8988T (cell line): ENCODE results near the gene DENND5A.
"Not testable (repeated sequence)": the region's sequence is repeated elsewhere in the genome, so short reads cannot be mapped to it uniquely, and the experiment has no call there.

ENCODE experiments used
- DNase-seq: peaks from one replicate; pipeline ENCODE4 v3.0.0; 2011

DENND5A gene

DNA sequence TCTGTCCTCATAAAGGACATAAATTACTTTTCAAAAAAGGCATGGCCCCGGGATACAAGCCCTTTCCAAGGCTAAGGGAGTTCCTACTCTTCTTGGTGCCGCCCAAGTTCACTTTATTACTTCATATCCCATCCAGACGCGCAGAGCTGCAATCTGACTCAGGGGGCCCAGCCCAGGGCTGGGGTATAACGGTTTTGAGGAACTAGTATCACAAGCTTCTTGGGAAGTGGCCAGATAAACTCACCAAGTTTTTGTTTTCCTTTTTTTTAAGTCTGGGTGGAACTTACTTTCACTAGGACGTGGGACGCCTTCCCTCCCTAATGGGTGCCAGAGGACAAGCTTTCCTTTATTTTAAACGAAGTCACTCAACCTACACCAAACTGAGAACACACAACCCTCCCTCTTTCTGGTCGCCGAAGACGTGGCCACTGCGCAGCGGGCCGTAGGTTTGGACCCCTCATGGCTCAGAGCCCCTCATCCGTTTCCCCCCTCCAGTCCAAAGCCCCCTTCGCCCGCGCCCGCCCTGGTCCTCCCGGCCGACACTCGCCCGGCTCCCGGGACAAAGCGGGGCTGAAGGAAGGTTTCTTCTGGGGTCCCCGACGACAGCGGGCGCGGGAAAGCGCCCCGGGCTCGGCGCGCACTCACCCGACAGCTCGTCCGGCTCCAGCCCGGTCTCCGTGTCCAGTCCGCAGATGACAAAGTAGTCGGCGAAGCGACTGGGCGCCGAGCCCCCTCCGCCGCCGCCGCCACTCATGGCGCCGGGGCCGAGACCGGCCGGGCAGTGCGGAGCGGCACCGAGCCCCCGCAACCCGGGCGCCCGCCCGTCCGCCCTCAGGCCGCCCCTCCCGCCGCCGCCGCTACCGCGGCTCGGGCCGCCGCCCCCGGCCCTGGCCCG is 587 bp downstream of the DENND5A start:
- DNase-seq, result peak; percentile 47

DNA sequence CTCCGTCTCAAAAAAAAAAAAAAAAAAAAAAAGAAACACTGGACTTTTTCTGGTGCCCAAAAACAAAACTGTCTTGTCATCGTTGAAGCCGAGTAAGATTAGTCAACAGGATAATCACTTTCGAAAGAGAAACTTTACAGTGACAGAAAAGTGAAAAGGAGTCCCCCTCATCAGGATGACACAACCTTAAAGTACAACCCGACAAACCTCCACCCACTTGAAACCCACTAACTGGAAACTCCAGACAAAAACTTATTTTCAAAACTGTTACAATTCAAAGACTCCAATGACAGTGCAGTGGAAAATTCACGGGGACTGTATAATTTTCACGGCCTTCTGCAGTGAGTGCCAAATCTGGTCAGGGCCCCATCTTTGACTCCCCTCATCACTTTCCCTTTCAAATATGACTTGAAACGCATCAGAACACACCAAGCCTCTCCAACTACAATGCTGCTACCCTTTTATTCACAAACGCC is 1.3 kb downstream of the DENND5A start:
- DNase-seq, result peak; percentile 21

DNA sequence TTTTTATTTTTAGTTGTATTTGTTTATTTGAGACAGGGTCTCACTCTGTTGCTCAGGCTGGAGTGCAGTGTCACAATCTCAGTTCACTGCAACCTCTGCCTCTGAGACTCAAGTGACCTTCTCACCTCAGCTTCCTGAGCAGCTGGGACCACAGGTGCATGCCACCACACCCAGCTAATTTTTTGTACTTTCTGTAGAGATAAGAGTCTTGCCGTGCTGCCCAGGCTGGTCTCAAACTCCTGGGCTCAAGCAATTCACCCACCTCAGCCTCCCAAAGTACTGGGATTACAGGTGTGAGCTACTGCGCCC is 4.4 kb downstream of the DENND5A start:
- not testable (repeated sequence) for DNase-seq

DNA sequence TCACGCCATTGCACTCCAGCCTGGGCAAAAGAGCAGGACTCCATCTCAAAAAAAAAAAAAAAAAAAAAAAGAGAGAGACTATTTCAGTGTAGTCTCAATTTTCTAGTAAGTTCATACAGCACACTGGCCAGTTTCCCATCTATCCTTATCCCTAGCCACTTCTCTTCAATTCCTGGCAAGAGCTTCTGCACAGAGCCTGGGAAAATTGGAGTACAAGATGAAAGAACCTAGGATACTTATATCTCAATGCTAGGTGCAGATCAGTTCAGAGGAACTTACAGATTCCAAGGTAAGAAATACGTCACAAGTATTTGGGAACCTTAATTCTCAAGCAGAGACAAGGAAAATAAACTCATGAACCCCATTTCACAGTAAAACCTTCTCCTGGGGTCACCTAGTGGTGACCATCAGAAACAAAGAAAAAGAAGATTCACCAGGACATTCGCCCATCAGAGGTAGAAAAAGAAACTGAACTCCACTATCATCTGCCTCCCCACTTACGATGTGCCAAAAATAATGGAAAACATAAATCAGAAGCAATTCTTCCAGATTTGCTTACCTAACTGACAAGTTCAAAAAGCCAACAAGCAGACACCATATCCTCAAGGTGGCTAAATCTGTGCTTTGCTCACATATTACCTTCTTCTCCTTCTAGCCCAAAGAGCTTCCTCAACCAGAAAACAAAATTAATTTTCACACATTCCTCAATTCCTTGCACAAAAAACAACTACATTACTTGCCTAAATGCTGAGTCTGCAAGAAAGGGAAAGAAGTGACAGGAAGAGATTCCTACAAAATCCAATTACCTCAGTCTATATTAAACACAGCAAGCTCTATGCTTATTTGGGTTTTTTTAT is 4.9 kb downstream of the DENND5A start:
- DNase-seq, result no peak

DNA sequence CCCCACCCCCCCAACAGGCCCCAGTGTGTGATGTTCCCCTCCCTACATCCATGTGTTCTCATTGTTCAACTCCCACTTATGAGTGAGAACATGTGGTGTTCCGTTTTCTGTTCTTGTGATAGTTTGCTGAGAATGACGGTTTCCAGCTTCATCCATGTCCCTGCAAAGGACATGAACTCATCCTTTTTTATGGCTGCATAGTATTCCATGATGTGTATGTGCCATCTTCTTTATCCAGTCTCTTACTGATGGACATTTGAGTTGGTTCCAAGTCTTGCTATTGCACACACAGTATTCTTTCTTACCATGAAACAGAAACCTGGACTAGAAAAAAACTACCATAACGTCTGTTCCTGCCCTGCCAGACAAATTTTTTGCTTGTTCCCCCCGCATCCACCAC is 6.9 kb downstream of the DENND5A start:
- DNase-seq, result not testable (repeated sequence)

DNA sequence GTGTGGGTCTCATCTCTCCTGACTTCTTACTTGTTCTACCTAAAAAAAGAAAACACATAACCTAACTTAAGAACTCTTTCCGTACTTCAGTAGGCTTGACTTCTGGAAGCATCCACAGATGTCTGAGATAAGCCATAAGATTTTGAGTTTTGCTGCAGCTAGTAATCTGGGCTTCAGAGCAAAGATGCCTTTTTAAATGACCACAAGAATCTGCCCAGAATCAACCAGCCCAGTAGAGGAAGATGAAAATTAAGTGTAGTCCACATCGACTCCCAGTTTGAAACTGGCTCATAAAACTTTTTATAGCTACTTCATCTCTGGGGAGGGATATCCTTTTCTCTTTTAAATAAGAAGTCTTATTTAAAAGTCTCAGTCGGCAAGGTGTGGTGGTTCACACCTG is 10.7 kb downstream of the DENND5A start:
- no peak for DNase-seq

DNA sequence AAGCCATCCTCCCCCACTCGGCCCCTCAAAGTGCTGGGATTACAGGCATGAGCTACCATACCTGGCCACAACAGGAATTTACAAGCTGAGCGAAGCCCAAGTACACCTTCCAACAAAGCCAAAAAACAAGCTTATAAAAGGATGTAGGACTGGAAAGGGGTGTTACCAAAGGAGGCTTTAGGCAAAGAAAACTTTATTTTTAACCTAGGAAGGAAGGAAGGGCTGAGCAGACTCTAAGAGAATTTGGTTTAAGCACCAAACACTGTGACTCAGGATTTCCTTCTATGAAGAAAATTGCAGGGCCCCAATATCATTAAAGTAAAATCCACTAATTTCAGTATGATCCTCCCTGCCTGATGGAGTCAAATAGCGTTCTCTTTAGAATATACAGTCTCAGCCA is 12.1 kb downstream of the DENND5A start:
- no peak for DNase-seq

DNA sequence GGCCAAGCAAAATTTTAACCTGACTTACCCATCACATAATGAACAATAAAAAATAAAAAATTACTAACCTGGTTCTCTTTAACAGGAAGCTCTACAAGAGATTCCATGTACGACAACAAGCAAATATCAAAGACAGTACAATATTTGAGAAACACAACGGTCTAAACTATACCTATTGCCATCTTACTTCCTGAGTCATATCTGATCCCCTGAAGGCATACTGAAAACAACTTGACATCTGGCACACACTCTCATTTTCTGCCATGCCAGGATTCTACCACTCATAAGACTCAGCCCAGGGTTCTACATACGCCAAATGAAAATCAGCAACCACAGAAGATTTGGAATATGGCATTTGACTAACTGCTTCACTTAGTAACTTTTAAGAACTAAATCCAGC is 13.8 kb downstream of the DENND5A start:
- DNase-seq, result no peak

DNA sequence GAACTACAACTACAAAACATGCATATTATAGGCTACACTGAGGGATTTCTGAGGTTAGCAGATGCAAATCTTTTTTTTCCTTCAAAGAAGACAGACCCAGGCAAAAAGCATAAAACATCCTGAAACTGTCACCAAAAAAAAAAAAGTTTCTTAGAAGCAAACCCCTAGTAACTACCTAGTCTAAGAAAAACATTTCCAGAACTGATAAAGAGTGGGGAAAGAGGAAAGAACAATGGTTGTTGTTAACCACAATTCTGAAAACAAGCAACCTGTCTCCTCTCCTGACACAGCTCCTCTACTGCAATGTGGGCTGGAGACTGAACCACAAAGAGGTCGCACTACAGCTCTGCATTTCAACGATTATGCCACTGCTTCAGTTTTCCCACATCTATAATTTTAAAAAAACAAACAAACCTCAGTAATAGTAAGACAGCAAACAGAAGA is 15.0 kb downstream of the DENND5A start:
- no peak for DNase-seq

DNA sequence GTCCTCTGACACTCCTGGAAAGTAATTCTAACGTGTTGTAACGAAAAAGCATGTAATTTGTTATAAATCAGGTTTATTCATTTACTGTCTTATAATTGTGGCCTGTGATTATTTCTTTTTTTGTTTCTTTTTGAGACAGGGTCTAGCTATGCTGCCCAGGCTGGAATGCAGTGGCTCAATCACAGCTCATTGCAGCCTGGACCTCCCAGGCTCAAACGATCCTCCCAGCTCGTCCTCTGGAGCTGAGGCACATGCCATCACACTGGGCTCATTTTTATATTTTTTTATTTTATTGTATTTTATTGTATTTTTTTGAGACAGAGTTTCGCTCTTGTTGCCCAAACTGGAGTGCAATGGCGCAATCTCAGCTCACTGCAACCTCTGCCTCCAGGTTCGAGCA is 15.9 kb downstream of the DENND5A start:
- DNase-seq, result no peak

DNA sequence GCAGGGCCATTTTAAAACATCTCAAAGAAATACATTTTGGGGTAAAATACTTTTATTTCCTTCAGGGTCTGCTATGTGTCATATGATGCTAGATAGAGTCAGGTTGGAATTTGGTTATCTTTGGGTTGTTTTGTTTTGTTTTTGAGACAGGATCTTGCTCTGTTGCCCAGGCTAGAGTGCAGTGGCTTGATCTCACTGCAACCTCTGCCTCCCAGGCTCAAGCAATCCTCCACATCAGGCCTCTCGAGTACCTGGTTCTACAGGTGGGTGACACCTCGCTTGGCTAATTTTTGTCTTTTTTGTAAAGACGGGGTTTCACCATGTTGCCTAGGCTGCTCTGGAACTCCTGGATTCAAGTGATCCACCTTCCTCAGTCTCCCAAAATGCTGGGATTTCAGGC is 17.3 kb downstream of the DENND5A start:
- no peak for DNase-seq

DNA sequence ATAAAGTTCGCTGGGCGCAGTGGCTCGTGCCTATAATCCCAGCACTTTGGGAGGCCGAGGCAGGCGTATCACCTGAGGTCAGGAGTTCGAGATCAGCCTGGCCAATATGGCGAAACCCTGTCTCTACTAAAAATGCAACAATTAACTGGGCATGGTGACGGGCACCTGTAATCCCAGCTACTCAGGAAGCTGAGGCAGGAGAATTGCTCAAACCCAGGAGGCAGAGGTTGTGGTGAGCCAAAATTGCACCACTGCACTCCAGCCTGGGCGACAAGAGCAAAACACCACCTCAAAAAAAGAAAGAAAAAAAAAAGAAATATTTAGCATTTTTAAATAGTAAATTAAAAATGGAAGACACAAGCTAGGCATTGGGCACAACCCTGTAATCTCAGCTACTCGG is 28.9 kb downstream of the DENND5A start:
- not testable (repeated sequence) for DNase-seq

DNA sequence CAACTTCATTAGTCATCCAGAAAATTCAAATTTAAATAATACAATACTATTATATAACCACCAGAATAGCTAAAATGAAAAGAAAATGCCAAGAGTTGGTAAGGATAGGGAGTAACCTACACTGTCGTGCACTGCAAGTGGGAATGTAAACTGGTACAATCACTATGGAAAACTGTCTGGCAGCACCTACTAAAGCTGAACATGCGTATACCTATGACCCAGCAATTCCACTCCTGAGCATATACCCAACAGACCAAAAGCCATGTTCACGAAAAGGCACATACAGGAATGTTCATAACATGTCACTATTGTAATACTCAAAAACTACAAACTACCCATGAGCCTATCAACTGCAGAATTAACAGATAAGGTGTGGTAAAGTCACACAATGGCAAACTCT is 32.7 kb downstream of the DENND5A start:
- DNase-seq, result no peak

DNA sequence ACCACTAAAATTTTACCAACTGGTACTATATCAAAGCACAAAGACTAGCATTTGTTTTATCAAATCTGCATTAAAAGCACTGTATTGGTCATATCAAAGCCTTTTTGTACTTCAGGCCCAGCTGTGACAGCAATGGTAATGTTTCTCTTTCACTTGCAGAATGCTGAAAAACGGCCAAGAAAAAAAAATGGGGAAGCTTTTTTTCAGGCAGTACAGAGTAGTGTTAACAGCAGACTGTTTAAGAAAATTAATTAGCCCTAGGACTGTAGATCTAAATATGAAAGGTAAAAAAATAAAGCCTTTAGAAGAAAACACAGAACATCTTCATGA is 33.3 kb downstream of the DENND5A start:
- DNase-seq, result no peak

DNA sequence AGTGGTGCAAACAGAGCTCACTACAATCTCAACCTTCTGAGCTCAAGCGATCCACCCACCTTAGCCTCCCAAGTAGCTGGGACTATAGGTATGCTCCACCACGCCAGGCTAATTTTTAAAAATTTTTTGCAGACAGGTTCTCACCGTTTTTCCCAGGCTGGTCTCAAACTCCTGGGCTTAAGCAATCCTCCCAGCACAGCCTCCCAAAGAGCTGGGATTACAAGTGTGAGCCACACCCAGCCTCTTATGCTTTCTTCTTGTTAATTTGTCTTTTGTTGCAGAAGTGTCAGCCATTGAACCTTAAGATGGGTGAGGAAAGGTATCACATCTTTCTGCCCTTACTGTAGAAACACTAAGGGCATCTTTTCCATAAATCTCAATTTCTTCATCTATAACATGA is 34.9 kb downstream of the DENND5A start:
- no peak for DNase-seq

DNA sequence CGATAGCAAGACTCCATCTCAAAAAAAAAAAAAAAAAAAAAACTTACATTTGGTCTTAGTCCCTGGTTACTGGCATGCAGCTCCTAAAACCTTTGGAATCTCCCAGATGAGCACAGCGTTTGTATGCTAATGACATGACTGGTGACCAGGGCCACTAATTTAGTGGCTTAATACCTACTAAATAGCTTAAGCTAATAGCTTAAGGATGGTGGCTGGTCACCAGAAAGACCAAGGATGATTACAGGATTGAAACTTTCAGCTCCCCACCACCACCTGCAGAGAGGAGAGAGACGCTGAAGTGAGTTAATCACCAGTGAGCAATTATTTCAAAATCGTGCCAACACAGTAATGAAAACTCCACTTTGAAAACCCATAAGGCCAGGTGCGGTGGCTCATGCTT is 37.1 kb downstream of the DENND5A start:
- DNase-seq, result no peak

DNA sequence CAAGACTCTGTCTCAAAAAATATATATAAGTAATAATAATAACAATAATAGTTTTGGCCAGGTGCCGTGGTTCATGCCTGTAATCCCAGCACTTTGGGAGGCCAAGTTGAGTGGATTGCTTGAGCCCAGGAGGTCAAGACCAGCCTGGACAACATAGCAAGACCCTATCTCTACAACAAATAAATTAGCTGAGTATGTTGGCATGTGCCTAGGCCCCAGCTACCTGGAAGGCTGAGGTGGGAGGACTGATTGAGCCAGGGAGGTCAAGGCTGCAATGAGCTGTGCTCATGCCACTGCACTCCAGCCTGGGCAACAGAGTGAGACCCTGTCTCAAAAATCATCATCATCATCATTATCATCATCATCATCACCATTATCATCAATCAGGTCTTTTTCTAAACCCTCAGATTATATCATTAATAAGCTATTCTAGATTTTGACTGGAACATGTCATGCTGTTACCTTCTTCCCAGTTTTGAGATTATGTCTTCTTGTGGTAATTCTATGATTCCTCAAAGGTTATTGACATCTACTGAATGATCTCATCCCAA is 39.3 kb downstream of the DENND5A start:
- DNase-seq, result no peak

DNA sequence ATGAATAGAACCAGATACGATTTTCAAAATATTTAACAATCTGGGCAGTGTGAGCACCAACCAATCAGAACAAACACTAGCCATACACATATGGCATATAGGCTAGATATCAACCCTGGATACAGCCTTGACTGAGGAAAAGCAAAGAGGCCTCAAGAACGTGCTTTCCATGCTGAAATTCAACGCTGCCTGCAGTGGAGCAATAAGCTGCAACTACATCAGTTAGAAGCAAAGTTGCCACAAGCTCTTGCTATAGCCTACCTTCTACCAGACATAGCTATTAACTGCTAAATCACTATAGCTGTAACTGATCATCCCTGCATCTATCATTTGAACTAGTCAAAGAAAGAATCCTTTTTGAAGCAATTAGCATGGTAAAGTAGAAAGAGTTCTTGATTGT is 42.5 kb downstream of the DENND5A start:
- DNase-seq, result no peak

DNA sequence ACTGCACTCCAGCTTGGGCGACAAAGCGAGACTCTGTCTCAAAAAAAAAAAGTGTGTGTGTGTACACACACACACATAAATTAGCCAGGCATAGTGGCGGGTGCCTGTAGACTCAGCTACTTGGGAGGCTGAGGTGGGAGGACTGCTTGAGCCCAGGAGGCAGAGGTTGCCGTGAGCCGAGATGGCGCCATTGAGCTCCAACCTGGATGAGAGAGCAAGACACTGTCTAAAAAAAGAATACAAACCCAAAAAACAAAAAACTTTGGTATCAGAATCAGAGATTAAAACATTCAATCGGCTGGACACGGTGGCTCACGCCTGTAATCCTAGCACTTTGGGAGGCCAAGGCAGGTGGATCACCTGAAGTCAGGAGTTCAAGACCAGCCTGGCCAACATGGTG is 44.3 kb downstream of the DENND5A start:
- not testable (repeated sequence) for DNase-seq

DNA sequence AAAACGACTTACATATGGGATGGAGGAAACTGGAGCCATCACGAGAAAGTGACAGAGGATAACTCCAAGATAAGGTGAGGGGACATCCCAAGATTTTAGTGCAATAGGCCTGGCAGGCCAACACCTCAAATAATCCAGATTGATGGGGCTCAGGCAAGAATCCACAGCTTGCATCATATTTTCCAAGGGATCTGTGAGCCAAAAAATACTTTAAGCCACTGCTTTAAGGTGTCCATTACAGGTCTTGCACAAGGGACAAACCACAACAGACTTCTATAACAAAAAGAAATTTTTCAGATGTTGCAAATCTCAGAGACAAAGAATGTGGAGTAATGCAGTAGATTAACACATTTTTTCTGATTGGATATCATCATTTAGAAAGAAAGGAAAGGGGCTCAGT is 45.6 kb downstream of the DENND5A start:
- DNase-seq, result no peak

DNA sequence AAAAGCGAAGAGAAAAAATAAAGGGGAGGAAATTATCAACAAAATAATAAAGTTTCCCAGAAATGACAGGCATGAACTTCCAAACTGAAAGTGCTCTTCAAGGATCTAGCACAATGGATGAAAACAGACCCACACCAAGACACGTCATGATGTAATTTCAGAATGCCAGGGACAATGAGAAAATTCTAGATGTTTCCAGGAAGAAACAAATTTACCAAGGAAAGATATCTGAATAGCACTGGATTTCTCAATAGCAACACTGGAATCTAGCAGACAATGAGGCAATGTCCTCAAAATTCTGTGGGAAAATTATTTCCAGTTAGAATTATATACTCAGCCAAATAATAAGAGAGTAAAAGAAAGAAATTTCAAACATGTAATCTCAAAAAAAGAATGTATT is 46.0 kb downstream of the DENND5A start:
- DNase-seq, result no peak

DNA sequence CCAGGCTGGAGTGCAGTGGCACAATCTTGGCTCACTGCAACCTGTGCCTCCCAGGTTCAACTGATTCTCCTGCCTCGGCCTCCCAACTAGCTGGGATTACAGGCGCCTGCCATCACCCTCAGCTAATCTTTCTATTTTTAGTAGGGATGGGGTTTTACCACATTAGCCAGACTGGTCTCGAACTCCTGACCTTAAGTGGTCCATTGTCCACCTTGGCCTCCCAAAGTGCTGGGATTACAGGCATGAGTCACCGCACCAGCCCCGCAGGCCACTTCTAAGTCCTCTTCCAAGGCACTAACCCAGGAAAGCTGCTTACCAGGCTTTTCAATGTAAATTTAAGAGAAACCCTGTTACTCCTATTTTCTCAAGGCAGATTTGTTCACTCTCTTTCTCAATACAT is 50.4 kb downstream of the DENND5A start:
- DNase-seq, result no peak

DNA sequence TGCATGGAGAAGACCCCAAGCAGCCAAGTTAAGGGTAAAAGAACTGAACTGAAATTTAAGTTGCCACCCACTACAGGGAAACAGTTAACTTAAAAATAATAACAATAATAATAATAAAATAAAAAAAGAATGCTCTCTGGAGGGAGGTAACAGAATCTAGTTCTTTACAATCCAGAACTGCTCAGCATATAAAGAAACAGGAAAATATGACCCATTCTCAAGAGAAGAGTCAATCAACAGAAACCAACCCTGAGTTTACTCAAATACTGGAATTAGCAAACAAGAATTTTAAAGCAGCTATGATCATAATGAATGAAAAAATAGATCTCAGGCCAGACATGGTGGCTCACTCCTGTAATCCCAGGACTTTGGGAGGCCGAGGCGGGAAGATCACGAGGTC is 53.8 kb downstream of the DENND5A start:
- DNase-seq, result no peak

DNA sequence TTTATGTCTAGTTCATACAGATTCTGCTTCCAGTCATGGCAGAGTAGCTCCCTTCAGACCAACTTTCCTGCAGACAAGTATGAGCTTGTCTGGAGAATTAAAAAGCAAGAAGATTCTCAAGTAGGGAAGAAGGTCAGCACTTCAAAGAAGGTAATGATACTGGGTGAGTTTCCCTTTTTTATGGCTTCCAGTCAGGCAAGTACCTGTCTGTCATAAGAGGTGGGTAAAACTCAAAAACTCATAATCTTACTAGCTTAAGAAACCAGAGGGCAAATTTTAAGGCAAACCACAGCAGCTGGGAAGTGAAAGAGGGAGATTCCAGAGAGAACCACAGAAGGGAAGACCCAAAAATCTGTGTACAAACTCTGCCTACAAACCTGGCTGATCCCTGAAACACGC is 54.2 kb downstream of the DENND5A start:
- DNase-seq, result no peak
